GM21717 (cell line): ENCODE measurements around the gene XYLT1.
"Not testable (repeated sequence)": the region's sequence is repeated elsewhere in the genome, so short reads cannot be mapped to it uniquely, and the experiment has no call there.

Experiments used
- ATAC-seq: cut with Tn5 transposase; IDR thresholded peaks from one replicate; pipeline ENCODE4 v1.9.1; 2021; ENCODE audit warnings: mild to moderate bottlenecking, moderate library complexity; ENCODE audit not compliant: unreplicated experiment

Gene XYLT1

GRCh38 chr16:17313793-17314547 lies 156.8 kb downstream of the XYLT1 start:
- no peak for ATAC-seq

GRCh38 chr16:17313085-17313611 lies 157.6 kb downstream of the XYLT1 start:
- no peak for ATAC-seq

- no peak for ATAC-seq
Measured at GRCh38 chr16:17312094-17312710, 158.6 kb downstream of the XYLT1 start.

- no peak for ATAC-seq
Measured at GRCh38 chr16:17311333-17312093, 159.2 kb downstream of the XYLT1 start.

DNA sequence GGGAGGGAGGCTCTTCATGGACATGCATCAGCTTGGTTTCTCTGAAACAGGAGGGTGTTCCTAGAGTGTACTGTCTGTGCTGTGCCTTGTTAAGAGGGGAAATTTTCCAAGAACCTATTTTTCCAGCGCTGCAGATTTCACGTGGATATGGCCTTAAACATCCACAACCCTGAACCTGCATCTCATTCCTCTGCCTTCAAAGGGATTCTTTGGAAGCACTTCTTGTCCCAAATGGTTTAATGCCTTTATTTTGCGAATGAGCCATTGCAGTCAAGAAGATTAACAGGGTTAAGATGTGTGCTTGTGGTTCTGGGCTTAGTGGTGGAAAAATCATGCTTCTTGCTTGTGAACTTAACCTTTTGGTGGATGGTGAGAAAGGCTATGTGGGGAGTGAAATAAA lies 161.2 kb downstream of the XYLT1 start:
- ATAC-seq = no peak

GRCh38 chr16:17308186-17308585 lies 162.6 kb downstream of the XYLT1 start:
- ATAC-seq = no peak

GRCh38 chr16:17307504-17307903 lies 163.3 kb downstream of the XYLT1 start:
- ATAC-seq = no peak

DNA sequence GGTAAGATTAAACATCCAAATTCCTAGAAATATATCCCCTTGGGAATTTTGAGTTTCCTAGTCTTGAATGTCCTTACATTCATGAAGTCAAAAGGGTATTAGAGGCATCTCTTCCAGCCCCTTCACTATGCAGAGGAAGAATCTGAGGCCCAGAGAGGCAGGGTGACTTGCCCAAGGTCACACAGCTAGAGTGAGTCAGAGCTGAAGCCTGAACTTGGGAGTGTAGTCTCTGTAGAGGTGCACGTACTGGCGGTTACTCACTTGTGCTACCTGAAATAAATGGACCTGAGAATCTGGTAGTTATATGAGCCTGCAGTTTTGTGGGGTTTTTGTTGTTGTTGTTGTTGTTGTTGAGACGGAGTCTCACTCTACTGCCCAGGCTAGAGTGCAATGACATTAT lies 164.0 kb downstream of the XYLT1 start:
- ATAC-seq = no peak

DNA sequence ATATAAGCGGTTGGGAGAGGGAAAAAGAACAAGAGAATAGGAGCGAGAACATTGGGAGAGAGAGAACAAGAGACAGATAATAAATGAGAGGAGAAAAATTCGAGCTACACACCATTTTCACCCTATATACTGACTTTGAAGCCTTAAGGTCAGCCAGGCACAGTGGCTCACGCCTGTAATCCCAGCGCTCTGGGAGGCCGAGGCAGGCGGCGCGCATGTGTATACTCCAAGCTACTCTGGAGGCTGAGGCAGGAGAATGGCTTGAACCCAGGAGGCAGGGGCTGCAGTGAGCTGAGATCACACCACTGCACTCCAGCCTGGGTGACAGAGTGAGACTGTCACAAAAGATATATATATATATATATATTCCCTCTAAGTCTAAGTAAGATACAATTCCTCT lies 164.5 kb downstream of the XYLT1 start:
- not testable (repeated sequence) for ATAC-seq

DNA sequence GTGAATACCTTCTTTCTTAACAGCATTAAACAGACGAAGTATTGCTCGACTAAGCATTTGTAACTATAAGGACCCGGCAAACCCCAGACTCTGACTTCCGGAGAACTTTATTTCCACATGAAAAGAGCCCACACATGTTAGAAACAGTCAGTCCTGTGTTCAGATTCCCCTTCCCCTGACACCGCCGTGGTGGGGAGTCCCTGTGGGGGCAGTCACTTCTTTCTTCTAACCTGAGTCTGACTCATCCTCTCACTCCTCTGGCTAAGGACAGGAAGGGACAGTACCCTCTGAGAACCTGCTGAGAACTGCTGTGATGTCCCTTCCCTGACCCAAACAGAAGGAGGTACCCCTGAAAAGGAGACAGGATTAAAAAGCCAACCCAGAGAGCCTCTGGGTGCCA lies 165.1 kb downstream of the XYLT1 start:
- ATAC-seq = no peak

DNA sequence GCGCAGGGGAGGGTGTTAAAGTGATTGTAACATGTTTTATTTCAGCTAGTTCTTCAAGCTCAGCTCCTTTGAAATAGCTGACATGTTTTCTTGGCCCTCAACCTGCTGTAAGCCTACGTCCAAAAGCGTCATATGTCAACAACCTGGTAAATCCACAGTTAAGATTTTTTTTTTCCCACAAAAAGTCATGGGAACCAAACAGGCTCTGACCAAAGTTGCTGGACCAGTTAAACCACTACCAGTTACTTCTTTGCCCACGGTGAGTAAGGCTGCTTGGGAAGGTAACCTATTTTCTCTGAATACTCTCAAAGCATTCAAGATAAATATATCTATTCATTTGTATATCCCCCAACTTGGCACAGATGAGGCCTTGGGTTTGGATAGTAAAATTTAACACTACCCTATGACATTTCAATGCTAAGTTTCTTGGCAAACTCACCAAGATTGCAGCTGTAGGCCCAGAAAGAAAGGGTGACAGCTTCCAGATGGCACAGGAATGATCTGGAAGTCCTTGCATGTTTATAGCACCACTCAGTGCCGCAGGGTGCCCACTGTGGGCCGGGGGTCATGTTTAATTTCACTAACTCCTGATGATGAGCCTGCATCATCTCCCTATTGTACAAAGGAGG lies 166.2 kb downstream of the XYLT1 start:
- ATAC-seq = no peak

- no peak for ATAC-seq
Measured at GRCh38 chr16:17304106-17304490, 166.7 kb downstream of the XYLT1 start.

DNA sequence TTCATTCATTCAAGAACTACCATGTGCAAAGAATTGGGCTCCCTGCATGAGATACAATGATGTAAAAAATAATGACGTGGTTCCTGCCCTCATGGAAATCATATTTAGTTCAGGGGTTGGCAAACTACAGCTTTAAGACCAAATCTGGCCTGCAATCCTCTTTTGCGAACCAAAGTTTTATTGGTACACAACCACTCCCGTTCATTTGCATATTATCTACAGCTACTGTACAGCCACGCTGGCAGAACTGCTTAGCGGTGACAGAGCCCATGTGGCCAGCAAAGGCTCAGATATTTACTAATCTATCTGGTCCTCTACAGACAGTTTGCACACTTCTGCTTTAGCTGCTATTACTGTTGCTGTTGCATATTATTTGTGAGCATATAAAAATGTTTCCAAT lies 167.7 kb downstream of the XYLT1 start:
- no peak for ATAC-seq

- ATAC-seq = no peak
Measured at GRCh38 chr16:17302620-17303019, 168.1 kb downstream of the XYLT1 start.

DNA sequence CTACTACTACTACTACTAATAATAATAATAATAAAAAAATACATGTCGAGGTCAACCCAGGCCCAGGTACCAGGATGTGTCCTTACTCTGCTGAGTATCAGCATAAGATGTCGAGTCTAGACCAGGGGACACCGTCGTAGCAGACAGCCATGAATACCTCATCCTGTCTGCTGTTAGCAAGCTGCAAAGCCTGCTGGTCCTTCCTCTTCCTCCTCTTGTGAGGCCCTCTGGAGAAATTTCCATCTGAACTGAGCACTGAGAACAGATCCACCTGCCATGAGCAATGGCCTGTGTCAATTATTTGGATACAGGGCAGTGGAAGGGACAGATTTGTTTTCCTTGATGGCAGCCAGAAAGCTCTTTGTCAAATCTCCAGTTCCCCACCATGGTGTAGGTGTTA lies 168.5 kb downstream of the XYLT1 start:
- ATAC-seq = peak; percentile 9

DNA sequence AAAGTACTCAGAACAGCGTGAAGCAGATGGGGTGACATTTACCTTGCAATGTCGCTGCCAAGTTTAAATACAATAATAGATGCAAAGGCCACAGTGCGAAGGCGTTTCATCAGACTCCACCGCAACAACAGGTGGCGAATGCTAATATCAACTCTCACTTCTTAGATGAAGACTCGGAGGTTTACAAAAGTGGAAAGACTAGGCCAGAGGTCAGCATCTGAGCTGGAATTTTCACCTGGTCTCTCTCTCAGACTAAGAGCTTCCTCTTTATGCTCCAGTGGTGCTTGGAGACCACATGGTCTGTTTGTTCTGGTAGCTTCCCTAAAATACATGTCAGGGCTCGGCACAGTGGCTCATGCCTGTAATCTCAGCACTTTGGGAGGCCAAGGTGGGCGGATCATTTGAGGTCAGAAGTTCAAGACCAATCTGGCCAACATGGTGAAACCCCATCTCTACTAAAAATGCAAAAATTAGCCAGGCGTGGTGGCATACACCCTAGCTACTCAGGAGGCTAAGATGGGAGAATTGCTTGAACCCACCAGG lies 169.1 kb downstream of the XYLT1 start:
- peak; percentile 82 for ATAC-seq

DNA sequence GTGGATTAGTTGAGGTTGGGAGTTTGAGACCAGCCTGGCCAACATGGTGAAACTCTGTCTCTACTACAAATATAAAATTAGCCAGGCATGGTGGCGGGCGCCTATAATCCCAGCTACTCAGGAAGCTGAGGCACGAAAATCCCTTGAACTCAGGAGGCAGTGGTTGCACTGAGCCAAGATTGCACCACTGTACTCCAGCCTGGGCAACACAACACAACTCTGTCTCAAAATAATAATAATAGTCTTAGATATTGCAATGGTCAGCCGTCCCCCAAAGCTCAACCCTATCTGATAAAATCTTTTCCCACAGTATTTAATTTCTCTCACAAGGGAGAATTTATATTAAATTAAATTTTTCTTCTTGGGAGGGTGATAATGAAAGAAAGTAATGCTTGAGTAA lies 169.6 kb downstream of the XYLT1 start:
- ATAC-seq = no peak

DNA sequence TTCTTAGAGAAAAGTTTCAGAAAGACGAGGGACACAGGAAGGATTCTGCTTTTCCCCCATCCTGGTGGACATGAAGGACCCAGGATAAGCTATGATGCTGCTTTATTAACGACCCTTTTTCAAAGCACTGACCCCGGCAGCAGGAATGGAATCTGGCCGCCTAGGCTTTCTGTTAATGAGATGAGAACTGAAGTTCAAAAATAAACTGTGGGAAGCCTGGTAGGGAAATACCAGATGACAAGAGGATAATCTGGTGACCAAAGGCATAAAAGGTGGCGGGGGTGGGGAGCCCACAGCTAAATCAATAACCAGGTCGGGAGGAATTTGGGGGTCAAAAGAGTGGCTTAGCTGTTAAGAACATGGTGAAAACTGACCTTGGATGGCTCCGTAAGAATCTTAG lies 171.0 kb downstream of the XYLT1 start:
- ATAC-seq = no peak

DNA sequence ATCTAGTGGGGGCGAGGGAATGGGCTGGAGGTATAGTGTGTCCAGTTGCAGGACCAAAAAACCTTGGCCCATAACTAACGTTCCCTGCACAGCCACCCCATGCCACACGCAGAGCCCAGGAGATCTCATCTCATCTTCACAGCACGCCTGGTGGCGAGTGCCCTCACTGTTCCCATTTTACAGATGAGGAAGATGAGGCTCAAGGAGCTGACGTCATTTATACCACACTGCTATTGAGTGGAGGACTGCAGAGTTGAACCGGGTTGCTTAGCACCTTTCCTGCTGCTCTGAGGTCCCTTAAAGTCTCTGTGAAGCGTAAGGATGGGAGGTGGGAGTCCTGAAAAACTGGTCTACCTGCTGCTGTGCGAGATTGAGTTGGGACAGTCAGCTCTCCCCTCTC lies 172.5 kb downstream of the XYLT1 start:
- no peak for ATAC-seq

DNA sequence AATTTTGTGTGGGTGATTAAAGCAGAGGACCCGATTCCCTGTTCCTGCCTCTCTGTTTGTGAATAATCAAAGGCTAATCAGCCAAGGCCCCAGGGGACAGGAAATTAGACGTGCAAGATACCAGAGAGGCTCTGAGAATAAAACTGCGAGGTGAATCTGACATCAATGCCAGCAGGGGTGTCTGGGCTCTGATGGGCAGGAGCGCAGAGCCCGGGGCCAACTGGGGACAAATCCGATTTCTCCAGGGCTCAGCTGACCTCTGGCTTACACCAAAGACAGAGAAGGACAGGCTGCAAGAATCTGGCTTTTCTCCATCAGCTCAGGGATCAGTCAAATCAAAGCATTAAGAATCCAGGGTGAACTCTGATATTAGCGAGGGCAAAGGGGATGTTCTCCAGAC lies 174.3 kb downstream of the XYLT1 start:
- ATAC-seq = no peak

DNA sequence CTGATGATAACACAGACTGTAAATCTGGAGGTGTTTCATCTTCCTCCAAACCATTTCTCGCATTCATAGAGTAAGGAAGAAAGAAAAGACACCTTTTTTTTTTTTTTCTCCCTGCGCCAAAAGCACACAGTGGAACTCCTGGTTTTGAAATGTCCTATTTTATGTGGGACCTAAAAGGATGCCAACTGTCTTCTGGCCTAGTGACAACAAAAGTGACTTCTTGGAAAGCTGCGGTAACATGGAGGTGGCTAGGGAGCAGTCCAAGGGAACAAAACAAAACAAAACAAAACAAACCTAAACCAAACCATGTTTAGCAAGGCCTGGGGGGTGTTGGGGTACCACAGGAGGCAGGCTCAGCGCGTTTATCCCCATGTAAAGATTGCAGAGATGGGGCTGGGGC lies 174.8 kb downstream of the XYLT1 start:
- no peak for ATAC-seq
